Tibial artery (tissue), 4 donors: ENCODE measurements around the gene SCUBE1.

Source experiments
- DNase-seq, 2 donors: peaks; one replicate each; pipeline ENCODE4 v3.0.0-alpha.2; 2019
- H3K27ac ChIP-seq, 2 donors: fragments of 200-600 bp; sonication (generic) in 1 of 2; 1 replicate in 1 of 2; 2 replicates in 1 of 2; pipeline ENCODE4 v1.5.1; 2018 to 2019; ENCODE audit warnings: mild to moderate bottlenecking in 1 of 2
- H3K27me3 ChIP-seq, 2 donors: fragments of 200-600 bp; sonication (generic) in 1 of 2; one replicate each; pipeline versions ENCODE4 v1.5.1 to v1.6.0; 2016 to 2019
- H3K36me3 ChIP-seq, 3 donors: fragments of 200-600 bp; sonication (generic) in 2 of 3; one replicate each; pipeline ENCODE4 v1.5.1; 2016 to 2019; ENCODE audit warnings: mild to moderate bottlenecking in 2 of 3
- H3K4me1 ChIP-seq, 4 donors: fragments of 200-600 bp; sonication (generic) in 2 of 4; 1 replicate in 3 of 4; 2 replicates in 1 of 4; pipeline ENCODE4 v1.5.1; 2016 to 2019
- H3K4me3 ChIP-seq, 2 donors: fragments of 200-600 bp; sonication (generic) in 1 of 2; 1 replicate in 1 of 2; 2 replicates in 1 of 2; pipeline ENCODE4 v1.5.1; 2018 to 2019; ENCODE audit warnings: mild to moderate bottlenecking in 2 of 2
- H3K9me3 ChIP-seq, 3 donors: fragments of 200-600 bp; sonication (generic) in 1 of 3; one replicate each; pipeline ENCODE4 v1.5.1; 2016 to 2019
- CTCF ChIP-seq, 2 experiments: fragments of 200-600 bp in 1 of 2; fragments of 450-650 bp in 1 of 2; IDR thresholded peaks; one replicate each; pipeline ENCODE4 v1.5.1; 2017 to 2019; ENCODE audit warnings: antibody characterized with exemption in 2 of 2, mild to moderate bottlenecking in 1 of 2, moderate library complexity in 1 of 2
- intact Hi-C: fragments of 100-400 bp; cut with DNase I; formaldehyde crosslinking; loops from one replicate; pipeline ENCODE4 v1.15.0; 2023; ENCODE audit warnings: low total_unique reads

Gene SCUBE1

DNA sequence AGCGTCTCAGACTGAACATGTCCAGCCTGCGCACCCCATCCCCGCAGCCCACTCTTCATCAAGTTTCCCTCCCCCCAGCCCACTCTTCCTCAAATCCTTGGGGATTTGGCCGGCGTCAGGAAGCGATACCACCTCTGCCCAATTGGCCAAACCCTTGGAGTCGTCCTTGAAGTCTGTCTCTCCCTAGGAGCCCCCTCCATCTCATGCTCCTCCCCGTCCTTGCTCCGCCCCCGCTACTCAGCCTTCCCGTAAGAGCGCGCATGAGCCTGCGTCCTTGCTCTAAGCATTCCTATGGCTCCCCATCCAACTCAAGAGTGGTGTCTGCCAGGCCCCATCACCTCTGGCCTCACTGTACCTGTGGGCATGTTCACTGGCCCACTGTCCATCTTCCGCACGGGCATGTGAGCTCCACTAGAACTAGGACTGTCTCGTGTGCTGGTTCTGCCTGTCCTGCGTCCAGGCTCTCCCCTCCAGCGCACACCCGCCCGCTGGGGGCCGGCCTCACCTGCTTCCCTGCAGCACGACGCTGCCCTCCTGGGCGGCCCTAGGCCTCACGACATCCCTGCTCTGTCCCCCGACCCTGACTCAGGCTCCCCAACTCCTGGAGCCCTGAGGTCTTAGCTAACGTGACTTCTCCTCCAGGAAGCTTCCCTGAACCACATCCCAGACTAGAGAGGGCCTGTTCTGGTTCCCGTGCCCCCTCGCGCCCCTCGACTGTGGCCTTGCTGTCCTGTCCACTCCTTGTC is 125.7 kb downstream of the SCUBE1 start:
- Histone ChIP-seq H3K27ac (no peak overlapping the region), H3K4me3 (no peak overlapping the region), H3K9me3 (no peaks in the 10 kb centered on the region), H3K36me3 (no peaks in the 10 kb centered on the region), H3K27me3 (peaks cover 0 to 52% of the 10 kb centered on the region in 2 donors), H3K4me1 (peaks cover 0 to 5% (median 0%) of the 10 kb centered on the region in 4 donors)
- intact Hi-C loops = no loop called here
- TF ChIP-seq CTCF (IDR thresholded peaks at IDR 0.05) = no peak
- no peak for DNase-seq

- no peak for TF ChIP-seq CTCF (IDR thresholded peaks at IDR 0.05)
- DNase-seq = no peak
- Histone ChIP-seq H3K27me3 (peaks cover 0 to 52% of the 10 kb centered on the region in 2 donors), H3K36me3 (no peaks in the 10 kb centered on the region), H3K27ac (no peak overlapping the region), H3K4me3 (no peak overlapping the region), H3K9me3 (no peaks in the 10 kb centered on the region), H3K4me1 (no peaks in the 10 kb centered on the region)
- intact Hi-C loops = no loop called here
Measured at GRCh38 chr22:43216738-43217137, 126.4 kb downstream of the SCUBE1 start.

- Histone ChIP-seq H3K9me3 (no peaks in the 10 kb centered on the region), H3K36me3 (no peaks in the 10 kb centered on the region), H3K4me1 (no peaks in the 10 kb centered on the region), H3K27me3 (peaks cover 0 to 39% of the 10 kb centered on the region in 2 donors), H3K4me3 (no peak overlapping the region), H3K27ac (no peak overlapping the region)
- no peak for DNase-seq
- TF ChIP-seq CTCF (IDR thresholded peaks at IDR 0.05) = no peak
- intact Hi-C loops = no loop called here
Measured at GRCh38 chr22:43213962-43214361, 129.2 kb downstream of the SCUBE1 start.

GRCh38 chr22:43213051-43213450 is 130.1 kb downstream of the SCUBE1 start:
- Histone ChIP-seq H3K36me3 (no peaks in the 10 kb centered on the region), H3K27ac (no peak overlapping the region), H3K4me3 (no peak overlapping the region), H3K4me1 (no peaks in the 10 kb centered on the region), H3K27me3 (peaks cover 0 to 33% of the 10 kb centered on the region in 2 donors), H3K9me3 (no peaks in the 10 kb centered on the region)
- TF ChIP-seq CTCF (IDR thresholded peaks at IDR 0.05) = no peak
- intact Hi-C loops = no loop called here
- no peak for DNase-seq

DNA sequence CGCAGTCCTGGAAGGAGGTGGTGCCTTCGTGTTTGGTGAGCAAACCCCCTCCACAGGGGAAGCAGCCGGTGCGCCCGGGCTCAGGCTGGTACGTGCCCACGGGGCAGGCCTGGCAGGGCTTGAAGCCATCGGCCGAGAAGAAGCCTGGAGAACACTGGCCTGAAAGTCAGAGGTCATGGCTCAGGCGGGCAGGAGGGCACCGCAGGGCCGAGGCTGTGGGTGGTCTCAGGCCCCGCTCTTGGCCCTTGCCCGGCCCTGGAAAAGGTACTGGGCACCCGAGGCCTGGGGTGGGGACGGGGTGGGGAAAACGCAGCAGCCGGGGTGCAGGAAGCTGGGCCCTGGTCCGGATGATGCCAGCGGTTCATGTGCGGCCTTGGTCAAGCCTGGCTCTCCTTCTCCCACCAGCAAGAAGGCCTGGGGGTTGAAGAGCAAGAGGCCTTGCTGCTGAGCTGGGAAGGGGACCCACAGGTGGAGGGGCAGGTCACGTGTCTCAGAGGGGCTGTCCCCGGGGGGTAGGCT is 130.7 kb downstream of the SCUBE1 start:
- Histone ChIP-seq H3K4me1 (no peaks in the 10 kb centered on the region), H3K27ac (no peak overlapping the region), H3K4me3 (no peak overlapping the region), H3K27me3 (peaks cover 0 to 30% of the 10 kb centered on the region in 2 donors), H3K36me3 (no peaks in the 10 kb centered on the region), H3K9me3 (no peaks in the 10 kb centered on the region)
- DNase-seq = no peak
- intact Hi-C loops = no loop called here
- no peak for TF ChIP-seq CTCF (IDR thresholded peaks at IDR 0.05)
